Measurements from ENCODE around the gene CRABP2. TPM values are rescaled to one million over a fixed set of nuclear protein-coding genes. Genes with fewer than 3 reads are reported as not detected.

Gene CRABP2
- polyA plus RNA-seq, 1 experiment: 12.8 TPM

DNA sequence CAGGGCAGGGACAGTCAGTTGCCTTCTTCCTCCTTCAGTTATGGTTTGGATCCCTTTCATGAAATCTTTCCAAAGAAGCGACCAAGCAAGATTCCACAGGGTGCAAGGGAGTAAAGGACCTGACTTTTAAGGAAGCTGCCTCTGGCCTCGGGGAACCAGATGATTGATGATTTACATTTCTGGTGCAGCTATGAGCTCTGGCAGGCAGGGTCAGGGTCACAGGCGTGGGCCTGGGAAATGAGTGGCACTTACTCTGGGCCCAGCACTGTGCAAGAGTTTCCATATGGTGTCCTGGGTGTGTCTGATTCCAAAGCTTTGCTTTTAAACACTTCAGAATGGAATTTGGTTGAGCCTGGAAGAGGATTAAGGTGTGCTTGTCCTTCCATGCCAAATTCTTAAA lies 7.2 kb upstream of the CRABP2 start:
- ChIA-PET POLR2A (interaction anchor here (0.6 to 1.6 kb wide), 2 partner anchors 18 to 28 kb away, joined by 4 to 5 read pairs; no protein-coding TSS in a partner anchor), CTCF (interaction anchor here (2.6 to 13.7 kb wide), 3 partner anchors 14 to 35 kb away, joined by 10 to 233 read pairs (median 88); partner anchors contain the start of genes ISG20L2, METTL25B and NES)
- TF ChIP-seq, protein P1, sequence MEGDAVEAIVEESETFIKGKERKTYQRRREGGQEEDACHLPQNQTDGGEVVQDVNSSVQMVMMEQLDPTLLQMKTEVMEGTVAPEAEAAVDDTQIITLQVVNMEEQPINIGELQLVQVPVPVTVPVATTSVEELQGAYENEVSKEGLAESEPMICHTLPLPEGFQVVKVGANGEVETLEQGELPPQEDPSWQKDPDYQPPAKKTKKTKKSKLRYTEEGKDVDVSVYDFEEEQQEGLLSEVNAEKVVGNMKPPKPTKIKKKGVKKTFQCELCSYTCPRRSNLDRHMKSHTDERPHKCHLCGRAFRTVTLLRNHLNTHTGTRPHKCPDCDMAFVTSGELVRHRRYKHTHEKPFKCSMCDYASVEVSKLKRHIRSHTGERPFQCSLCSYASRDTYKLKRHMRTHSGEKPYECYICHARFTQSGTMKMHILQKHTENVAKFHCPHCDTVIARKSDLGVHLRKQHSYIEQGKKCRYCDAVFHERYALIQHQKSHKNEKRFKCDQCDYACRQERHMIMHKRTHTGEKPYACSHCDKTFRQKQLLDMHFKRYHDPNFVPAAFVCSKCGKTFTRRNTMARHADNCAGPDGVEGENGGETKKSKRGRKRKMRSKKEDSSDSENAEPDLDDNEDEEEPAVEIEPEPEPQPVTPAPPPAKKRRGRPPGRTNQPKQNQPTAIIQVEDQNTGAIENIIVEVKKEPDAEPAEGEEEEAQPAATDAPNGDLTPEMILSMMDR (IDR thresholded peaks at IDR 0.05; ENCODE audit: low read depth, low read length): no peak
- Histone ChIP-seq H3K27ac (ENCODE audit: low read depth, low read length) (no peak overlapping the region), H3K27me3 (ENCODE audit: control insufficient read depth, insufficient read depth, low read length) (no peaks in the 10 kb centered on the region), H3K9me3 (ENCODE audit: control insufficient read depth, insufficient read depth, low read length) (no peaks in the 10 kb centered on the region), H3K4me3 (ENCODE audit: low read depth, low read length) (no peak overlapping the region)
- no peak for DNase-seq (ENCODE audit: low read depth, low spot score)

DNA sequence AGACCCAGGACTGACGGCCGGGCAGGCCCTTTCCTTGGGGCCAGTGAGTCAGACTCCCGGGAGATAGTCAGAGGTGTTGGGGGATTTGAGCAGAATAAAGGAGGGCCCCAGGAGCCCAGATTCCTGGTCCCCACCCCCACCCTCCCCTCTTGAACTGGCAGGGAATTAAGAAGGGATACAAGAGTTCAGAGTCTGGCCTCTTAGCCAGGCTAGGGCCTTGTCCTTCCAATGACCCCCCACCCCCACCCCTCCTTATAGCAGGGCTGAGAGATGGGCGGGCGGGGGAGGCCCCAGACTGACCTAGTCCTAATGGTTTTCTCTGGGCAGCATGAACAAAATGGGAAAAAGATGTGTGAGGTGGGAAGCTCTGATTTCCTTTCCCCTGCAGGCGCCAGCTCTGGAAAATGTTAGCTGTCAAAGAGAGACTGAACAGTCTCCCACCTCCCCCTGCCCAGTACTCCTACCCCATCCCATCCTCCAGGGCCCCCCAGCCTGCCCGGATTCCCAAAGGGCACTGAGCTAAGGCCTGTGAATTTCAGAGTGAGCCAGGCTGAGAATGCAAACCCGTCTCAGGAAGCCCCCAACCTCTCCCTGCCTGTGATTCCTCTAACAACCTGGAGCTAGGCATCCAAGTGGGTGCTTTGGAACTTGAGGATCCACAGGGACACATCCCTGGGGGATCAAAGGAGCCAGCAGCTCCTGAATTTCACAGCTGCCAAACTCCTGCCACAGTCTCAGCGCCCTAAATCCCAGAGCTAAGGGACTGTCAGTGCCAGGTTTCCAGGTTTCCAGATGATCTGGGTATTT lies 5.8 kb upstream of the CRABP2 start:
- Histone ChIP-seq H3K27me3 (ENCODE audit: control insufficient read depth, insufficient read depth, low read length) (no peaks in the 10 kb centered on the region), H3K4me3 (ENCODE audit: low read depth, low read length) (no peak overlapping the region), H3K9me3 (ENCODE audit: control insufficient read depth, insufficient read depth, low read length) (no peaks in the 10 kb centered on the region), H3K27ac (ENCODE audit: low read depth, low read length) (no peak overlapping the region)
- ChIA-PET POLR2A (interaction anchor here (0.8 to 1.6 kb wide), 2 partner anchors 22 to 38 kb away, joined by 3 read pairs; no protein-coding TSS in a partner anchor), CTCF (interaction anchor here (0.5 to 13.7 kb wide), 8 partner anchors 11 to 93 kb away, joined by 3 to 233 read pairs (median 5); partner anchors contain the start of genes ISG20L2, METTL25B and NES)
- TF ChIP-seq, protein P1 (IDR thresholded peaks at IDR 0.05; ENCODE audit: low read depth, low read length): no peak
- no peak for DNase-seq (ENCODE audit: low read depth, low spot score)

DNA sequence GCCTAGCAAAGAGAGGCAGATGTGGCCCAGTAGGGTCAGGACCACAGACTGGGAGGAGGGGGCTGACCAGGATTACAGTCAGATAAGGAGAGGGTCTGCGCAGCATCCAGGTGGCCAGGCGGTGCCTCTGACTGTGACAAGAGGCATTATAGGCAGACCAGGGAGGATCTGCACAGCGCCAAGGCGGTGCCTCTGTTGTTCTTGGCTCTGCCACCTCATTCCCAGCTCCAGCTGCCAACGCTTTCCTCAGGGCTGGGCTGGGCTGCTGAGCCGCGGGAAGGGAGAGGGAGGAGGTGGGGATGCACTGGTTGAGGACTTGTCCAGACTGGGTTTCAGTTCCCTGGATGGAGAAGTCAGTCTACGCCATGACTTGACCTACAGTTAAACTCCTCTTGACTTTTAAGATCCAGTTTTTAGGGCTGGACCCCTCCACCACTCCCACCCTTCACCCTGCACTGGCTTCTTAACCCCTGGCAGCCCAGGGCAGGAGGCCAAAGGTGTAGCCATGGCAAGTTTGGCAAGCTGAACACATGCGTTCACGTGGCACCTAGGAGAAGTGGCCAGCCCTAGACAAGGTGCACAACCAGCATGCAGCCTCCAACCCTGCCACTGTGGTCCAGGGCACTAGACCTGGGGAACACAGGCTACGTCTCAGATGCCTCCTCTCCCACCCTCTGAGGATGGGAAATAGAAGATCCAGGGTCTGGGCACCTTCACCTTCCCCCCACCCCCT lies 4.5 kb upstream of the CRABP2 start:
- no peak overlapping the region for H3K27ac ChIP-seq (ENCODE audit: low read depth, low read length)
- ChIA-PET CTCF (interaction anchor here (0.6 to 13.7 kb wide), 7 partner anchors 12 to 219 kb away, joined by 3 to 233 read pairs (median 5); partner anchors contain the start of genes ISG20L2 and METTL25B), POLR2A (interaction anchor here (0.6 to 1.6 kb wide), 2 partner anchors 20 to 145 kb away, joined by 3 read pairs; no protein-coding TSS in a partner anchor)
- no peaks in the 10 kb centered on the region for H3K27me3 ChIP-seq (ENCODE audit: control insufficient read depth, insufficient read depth, low read length)
- DNase-seq (ENCODE audit: low read depth, low spot score): no peak
- no peaks in the 10 kb centered on the region for H3K9me3 ChIP-seq (ENCODE audit: control insufficient read depth, insufficient read depth, low read length)
- TF ChIP-seq, protein P1 (IDR thresholded peaks at IDR 0.05; ENCODE audit: low read depth, low read length): no peak
- no peak overlapping the region for H3K4me3 ChIP-seq (ENCODE audit: low read depth, low read length)

DNA sequence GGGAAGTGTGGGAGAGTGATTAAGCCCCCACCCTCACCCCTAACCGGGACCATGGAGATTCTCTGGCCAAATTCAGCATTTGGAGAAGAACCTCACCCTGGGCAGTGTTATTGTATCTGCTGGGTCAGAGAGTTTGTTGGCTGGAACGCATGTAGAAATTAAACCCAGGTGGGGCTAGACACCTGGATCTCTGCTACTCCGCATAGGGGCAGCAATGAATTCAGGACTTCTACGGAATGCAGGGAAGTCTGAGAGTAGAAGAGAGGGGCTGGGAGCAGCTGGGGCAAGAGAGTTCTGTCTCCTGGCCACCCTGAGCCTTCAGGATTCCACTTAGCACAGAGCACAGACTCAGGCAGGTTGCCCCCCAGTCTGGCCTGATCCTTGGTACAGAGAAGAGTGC lies 3.6 kb upstream of the CRABP2 start:
- H3K9me3 ChIP-seq (ENCODE audit: control insufficient read depth, insufficient read depth, low read length): no peaks in the 10 kb centered on the region
- DNase-seq (ENCODE audit: low read depth, low spot score): no peak
- H3K4me3 ChIP-seq (ENCODE audit: low read depth, low read length): no peak overlapping the region
- H3K27me3 ChIP-seq (ENCODE audit: control insufficient read depth, insufficient read depth, low read length): no peaks in the 10 kb centered on the region
- POLR2A ChIA-PET: interaction anchor here (0.5 kb wide), 1 partner anchor 13 kb away, joined by 3 read pairs; no protein-coding TSS in a partner anchor
- H3K27ac ChIP-seq (ENCODE audit: low read depth, low read length): peak overlapping the region; percentile 39
- CTCF ChIA-PET: interaction anchor here (0.6 to 13.7 kb wide), 5 partner anchors 11 to 184 kb away, joined by 3 to 233 read pairs (median 6); partner anchors contain the start of genes ISG20L2 and METTL25B
- TF ChIP-seq, protein P1 (IDR thresholded peaks at IDR 0.05; ENCODE audit: low read depth, low read length): no peak
